Activated CD8-positive, alpha-beta memory T cell treated with anti-CD3 and anti-CD28 coated beads for 36 hours (primary cell): ENCODE data around the gene PTPRN2. TPM values are rescaled to one million over a fixed set of nuclear protein-coding genes. Genes with fewer than 3 reads are reported as not detected.

ENCODE experiments used
- CTCF ChIA-PET: fragments of 350-600 bp; sonication (Branson Sonifier 250); formaldehyde crosslinking; loops from one replicate; lab custom pipeline; 2021; ENCODE audit warnings: antibody characterized with exemption; lab: Charles Lee
- POLR2A ChIA-PET: fragments of 350-600 bp; sonication (Branson Sonifier 250); formaldehyde crosslinking; loops from one replicate; lab custom pipeline; 2021; ENCODE audit warnings: antibody characterized with exemption; lab: Charles Lee
- total RNA-seq, 2 experiments: library from RNA; stranded (reverse); gene quantifications; one replicate each; pipeline ENCODE4 v1.2.3, GENCODE V29; 2021

Gene PTPRN2
- total RNA-seq, 2 experiments from 2014 or later: 0.36 to 0.44 TPM

- POLR2A ChIA-PET: no interaction called here
- CTCF ChIA-PET: no interaction called here
Observed at GRCh38 chr7:158482480-158482879, 105.1 kb downstream of the PTPRN2 start.

- POLR2A ChIA-PET: no interaction called here
- CTCF ChIA-PET: no interaction called here
Observed at GRCh38 chr7:158479664-158480025, 108.0 kb downstream of the PTPRN2 start.

GRCh38 chr7:158479021-158479663 is 108.5 kb downstream of the PTPRN2 start:
- ChIA-PET POLR2A (no interaction called here), CTCF (no interaction called here)

- ChIA-PET CTCF (no interaction called here), POLR2A (no interaction called here)
Observed at GRCh38 chr7:158477866-158478265, 109.8 kb downstream of the PTPRN2 start.

- POLR2A ChIA-PET: no interaction called here
- CTCF ChIA-PET: no interaction called here
Observed at GRCh38 chr7:158476331-158476932, 111.2 kb downstream of the PTPRN2 start.

GRCh38 chr7:158475679-158476052 is 112.0 kb downstream of the PTPRN2 start:
- ChIA-PET POLR2A (no interaction called here), CTCF (no interaction called here)

- ChIA-PET CTCF (no interaction called here), POLR2A (no interaction called here)
Observed at GRCh38 chr7:158475036-158475678, 112.5 kb downstream of the PTPRN2 start.

GRCh38 chr7:158474488-158474887 is 113.1 kb downstream of the PTPRN2 start:
- ChIA-PET POLR2A (no interaction called here), CTCF (no interaction called here)

GRCh38 chr7:158473946-158474345 is 113.7 kb downstream of the PTPRN2 start:
- POLR2A ChIA-PET: no interaction called here

GRCh38 chr7:158473221-158473620 is 114.4 kb downstream of the PTPRN2 start:
- CTCF ChIA-PET: no interaction called here
- POLR2A ChIA-PET: no interaction called here

More at GRCh38 chr7:158473946-158474345, 113.7 kb downstream of the PTPRN2 start:
- CTCF ChIA-PET: no interaction called here

- CTCF ChIA-PET: no interaction called here
- POLR2A ChIA-PET: no interaction called here
Observed at GRCh38 chr7:158472596-158472995, 115.0 kb downstream of the PTPRN2 start.

GRCh38 chr7:158471716-158472115 is 115.9 kb downstream of the PTPRN2 start:
- ChIA-PET CTCF (no interaction called here), POLR2A (no interaction called here)

- ChIA-PET POLR2A (no interaction called here), CTCF (no interaction called here)
Observed at GRCh38 chr7:158470336-158470735, 117.3 kb downstream of the PTPRN2 start.

- POLR2A ChIA-PET: no interaction called here
- CTCF ChIA-PET: interaction anchor here (0.7 kb wide), 1 partner anchor 508 kb away, joined by 4 read pairs; no protein-coding TSS in a partner anchor
Observed at GRCh38 chr7:158469396-158470051, 118.1 kb downstream of the PTPRN2 start.

- ChIA-PET CTCF (no interaction called here), POLR2A (no interaction called here)
Observed at GRCh38 chr7:158468700-158469296, 118.8 kb downstream of the PTPRN2 start.

GRCh38 chr7:158468181-158468580 is 119.4 kb downstream of the PTPRN2 start:
- POLR2A ChIA-PET: no interaction called here
- CTCF ChIA-PET: no interaction called here

- ChIA-PET POLR2A (no interaction called here), CTCF (no interaction called here)
Observed at GRCh38 chr7:158467562-158467961, 120.1 kb downstream of the PTPRN2 start.

- POLR2A ChIA-PET: no interaction called here
- CTCF ChIA-PET: no interaction called here
Observed at GRCh38 chr7:158463317-158463716, 124.3 kb downstream of the PTPRN2 start.

GRCh38 chr7:158461824-158462223 is 125.8 kb downstream of the PTPRN2 start:
- ChIA-PET POLR2A (no interaction called here), CTCF (no interaction called here)

GRCh38 chr7:158460665-158461064 is 127.0 kb downstream of the PTPRN2 start:
- ChIA-PET CTCF (no interaction called here), POLR2A (interaction anchor here (0.7 kb wide), 1 partner anchor 37 kb away, joined by 3 read pairs; no protein-coding TSS in a partner anchor)
